CD4-positive, alpha-beta T cell treated with Interleukin-6 for 4 hours (primary cell): ENCODE results near the gene GALNT13.

ENCODE experiments used
- DNase-seq: peaks from one replicate; pipeline ENCODE4 v3.0.0-alpha.2; 2020; ENCODE audit warnings: mixed read lengths

The GALNT13 gene

GRCh38 chr2:154331784-154332183 is 460.1 kb downstream of the GALNT13 start:
- DNase-seq = no peak

- no peak for DNase-seq
These were observed 464.5 kb downstream of the GALNT13 start for GRCh38 chr2:154336201-154336600.

DNA sequence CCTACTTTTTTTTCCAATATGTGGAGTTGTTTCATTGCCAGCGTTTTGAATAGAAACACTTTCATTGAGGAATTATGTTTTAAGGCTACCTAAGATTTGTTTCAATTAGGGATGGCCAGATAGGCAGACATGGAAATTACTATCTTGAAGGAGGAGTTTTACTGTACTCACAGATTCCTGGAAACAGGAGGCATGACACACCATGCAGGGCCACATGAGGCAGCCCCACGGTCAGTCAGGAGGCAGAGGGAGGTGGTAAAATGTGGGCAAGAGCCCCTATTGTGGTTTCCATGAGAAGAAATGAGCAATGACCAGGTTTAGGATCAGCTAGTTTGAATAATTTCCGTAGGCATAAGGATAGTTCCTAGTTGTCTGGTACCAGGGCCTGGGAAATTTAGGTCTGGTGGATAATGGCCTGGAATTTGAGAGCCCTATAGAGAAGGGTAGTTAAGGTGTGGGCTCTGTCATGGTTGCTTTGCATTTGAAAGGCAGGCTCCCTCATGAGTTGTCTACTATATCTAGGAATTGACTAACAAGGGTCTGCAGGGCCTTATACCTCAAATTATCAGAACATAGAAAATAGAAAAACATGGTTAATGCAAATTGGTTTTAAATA is 466.7 kb downstream of the GALNT13 start:
- no peak for DNase-seq

- no peak for DNase-seq
These were observed 471.6 kb downstream of the GALNT13 start for GRCh38 chr2:154343282-154343681.

DNA sequence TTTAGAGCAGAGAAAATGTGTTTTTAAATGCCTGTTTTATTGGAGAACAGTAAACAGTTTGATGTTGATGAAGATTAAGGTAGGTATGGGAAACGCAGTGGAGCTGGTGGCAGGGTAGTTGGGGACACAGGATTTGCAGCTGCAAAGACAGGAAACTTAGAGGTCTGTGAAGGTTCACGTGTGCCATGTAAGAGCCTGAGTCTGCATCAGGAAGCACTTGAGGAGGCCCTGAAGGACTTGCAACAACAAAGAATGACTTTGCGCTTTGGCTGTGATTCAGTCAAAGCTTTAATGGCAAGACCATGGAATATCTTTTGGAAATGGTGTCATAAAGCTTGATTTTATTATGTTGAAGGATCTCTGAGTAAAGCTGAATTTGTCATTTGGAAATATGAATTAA is 479.2 kb downstream of the GALNT13 start:
- DNase-seq = no peak

DNA sequence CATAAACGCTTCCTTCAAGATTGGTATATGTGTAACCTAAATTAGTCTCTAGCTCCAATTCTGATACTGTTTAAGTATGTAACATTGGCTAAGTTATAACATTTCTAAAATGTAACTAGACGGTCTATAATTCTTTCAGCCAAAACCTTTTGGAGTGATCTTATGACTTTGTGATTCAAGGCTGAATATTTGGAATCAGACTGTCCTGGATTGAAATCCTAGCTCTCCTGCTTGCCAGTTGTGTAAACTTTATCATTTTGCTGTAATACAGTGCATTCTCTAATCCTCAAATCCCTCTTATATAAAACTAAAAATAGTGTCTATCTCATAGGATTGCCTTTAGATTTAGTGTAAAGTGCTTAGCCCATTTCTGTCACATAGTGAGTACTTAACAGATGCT is 489.6 kb downstream of the GALNT13 start:
- DNase-seq = no peak

- DNase-seq = no peak
These were observed 496.4 kb downstream of the GALNT13 start for GRCh38 chr2:154368153-154368552.

DNA sequence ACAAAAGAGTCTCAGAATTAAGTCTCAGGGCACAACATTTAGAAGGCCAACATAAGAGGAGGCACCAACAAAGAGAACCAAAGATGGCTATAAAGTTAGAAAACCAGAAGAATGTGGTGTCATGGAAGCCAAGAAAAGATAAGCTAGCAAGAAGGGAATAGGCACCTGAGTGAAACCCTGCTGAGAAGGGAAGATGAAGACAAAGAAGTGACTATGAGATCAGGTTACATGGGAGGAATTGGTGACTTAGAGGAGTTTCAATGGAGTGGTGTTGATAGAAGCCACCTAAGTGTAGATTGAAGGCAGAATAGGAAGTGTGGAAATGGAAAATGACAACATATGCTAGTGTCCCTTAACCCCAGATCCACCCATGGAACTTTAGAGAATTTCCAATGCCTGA is 499.2 kb downstream of the GALNT13 start:
- no peak for DNase-seq

GRCh38 chr2:154374416-154374815 is 502.7 kb downstream of the GALNT13 start:
- no peak for DNase-seq

- DNase-seq = no peak
These were observed 503.8 kb downstream of the GALNT13 start for GRCh38 chr2:154375579-154375931.

GRCh38 chr2:154381931-154382794 is 510.4 kb downstream of the GALNT13 start:
- DNase-seq = no peak

- no peak for DNase-seq
These were observed 514.5 kb downstream of the GALNT13 start for GRCh38 chr2:154386186-154386585.

- no peak for DNase-seq
These were observed 519.3 kb downstream of the GALNT13 start for GRCh38 chr2:154391051-154391450.

- no peak for DNase-seq
These were observed 520.5 kb downstream of the GALNT13 start for GRCh38 chr2:154392256-154392655.

- no peak for DNase-seq
These were observed 522.9 kb downstream of the GALNT13 start for GRCh38 chr2:154394600-154394999.

DNA sequence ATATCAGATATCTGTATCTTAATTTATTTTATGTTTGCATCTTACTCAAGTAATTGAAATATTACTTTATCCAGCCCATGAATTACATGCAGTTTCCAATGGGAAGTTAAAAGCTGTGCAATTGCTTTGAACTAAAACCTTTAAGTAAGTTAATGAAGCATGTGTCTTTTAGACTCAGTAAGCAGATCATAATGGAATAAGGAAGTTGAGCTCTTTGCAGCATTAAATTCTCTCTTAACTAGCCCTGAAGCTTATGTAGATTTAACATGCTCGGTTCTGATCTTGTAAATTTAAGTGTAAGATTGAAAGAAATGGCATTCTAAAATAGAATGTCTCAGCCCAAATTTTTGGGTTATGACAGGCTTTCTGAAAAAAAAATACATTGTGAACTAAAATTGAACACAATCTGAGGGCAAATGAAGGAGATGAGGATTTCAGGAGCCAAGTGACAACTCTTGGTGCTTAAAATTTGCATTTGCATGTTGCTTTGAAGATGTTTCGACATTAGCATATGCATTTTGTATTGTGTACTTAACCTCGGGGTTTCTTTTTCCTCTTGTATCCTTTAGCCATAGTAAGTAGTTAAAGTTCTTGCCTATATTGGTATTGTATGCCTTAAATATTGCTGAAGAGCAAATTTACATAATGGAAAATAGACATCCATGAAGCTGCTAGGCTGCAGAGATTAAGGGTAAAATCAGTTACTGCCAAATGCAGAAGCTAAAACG is 529.0 kb downstream of the GALNT13 start:
- DNase-seq = no peak

DNA sequence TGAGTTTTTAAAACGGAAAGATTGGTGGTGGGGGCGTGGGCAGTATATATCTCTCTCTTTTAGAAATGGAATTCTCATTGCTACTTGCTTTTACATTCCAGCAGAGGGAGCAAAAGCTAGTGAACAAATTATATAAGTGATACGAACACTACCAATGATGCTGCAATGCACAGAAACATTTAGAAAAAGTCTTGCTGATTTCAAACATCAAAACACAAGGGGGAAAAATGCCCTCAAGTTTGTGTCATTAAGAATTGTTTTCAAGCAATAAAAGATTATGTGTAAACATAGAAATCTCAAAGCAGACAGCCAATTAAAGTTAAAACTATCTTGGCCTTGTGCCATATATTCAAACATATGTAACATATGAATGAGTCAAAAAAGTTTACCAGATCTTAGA is 530.5 kb downstream of the GALNT13 start:
- no peak for DNase-seq

- no peak for DNase-seq
These were observed 531.6 kb downstream of the GALNT13 start for GRCh38 chr2:154403242-154403790.

DNA sequence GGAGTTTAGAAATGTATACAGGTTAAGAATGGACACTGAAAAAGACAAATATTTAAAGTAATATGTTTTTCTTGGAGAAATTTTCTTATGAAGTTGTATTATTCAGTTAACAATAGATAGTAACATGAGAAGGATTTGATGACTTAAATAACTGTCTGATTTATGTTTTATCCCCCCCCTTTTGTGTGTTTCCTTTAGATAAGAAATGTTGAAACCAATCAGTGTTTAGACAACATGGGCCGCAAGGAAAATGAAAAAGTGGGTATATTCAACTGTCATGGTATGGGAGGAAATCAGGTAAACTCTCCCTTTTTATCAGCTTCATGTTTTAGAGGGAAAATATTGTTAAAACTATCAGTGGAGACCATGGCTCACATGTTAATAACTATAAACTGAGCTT is 537.1 kb downstream of the GALNT13 start:
- no peak for DNase-seq

- DNase-seq = no peak
These were observed 550.5 kb downstream of the GALNT13 start for GRCh38 chr2:154422251-154422650.

DNA sequence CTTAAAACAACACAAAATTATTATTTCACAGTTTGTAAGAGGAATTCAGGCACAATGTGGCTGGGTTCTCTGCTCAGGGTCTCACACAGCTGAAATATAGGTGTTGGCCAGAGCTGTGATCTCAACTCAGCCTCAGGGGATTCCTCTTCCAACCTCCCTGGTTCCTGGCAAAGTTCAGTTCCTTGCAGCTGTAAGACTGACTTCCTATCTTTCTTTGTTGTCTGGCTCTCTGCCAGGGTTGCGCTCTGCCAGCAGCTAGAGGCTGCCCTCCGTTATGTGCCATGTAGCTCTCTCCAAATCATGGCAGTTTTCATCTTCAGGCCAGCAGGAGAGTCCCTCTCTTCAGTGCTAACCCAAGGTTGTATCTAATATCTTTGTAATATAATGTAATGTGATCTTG is 554.3 kb downstream of the GALNT13 start:
- no peak for DNase-seq

- no peak for DNase-seq
These were observed 555.7 kb downstream of the GALNT13 start for GRCh38 chr2:154427453-154427852.

- DNase-seq = no peak
These were observed 556.3 kb downstream of the GALNT13 start for GRCh38 chr2:154428022-154428421.

- DNase-seq = no peak
These were observed 561.3 kb downstream of the GALNT13 start for GRCh38 chr2:154433010-154433409.
